K562 (cell line): ENCODE data around the gene CHMP1A. TPM values are rescaled to one million over a fixed set of nuclear protein-coding genes. Genes with fewer than 3 reads are reported as not detected.

Experiments used
- ATAC-seq: fragments of 200-7000 bp; cut with Tn5 transposase; 3 replicates; pipeline ENCODE4 v1.9.1; 2020; ENCODE audit warnings: moderate library complexity
- BruUV-seq: library from RNA; stranded (reverse); fragments of 400-500 nt; replicated peaks from 2 replicates; lab custom pipeline; 2021; lab: Mats Ljungman, UMichigan
- CTCF ChIA-PET: fragments of 300-600 bp; formaldehyde crosslinking; extraction: SDS; loops from one replicate; lab custom pipeline; 2021; ENCODE audit warnings: low intra/inter-chr PET ratio; lab: Yijun Ruan, JAX
- POLR2A ChIA-PET: fragments of 300-600, 350-650 bp; sonication (Branson Sonifier 250); formaldehyde crosslinking; extraction: SDS; loops from one replicate; lab custom pipeline; 2021; ENCODE audit warnings: antibody characterized with exemption, inconsistent platforms; lab: Yijun Ruan, JAX
- DNase-seq, 4 experiments: peaks; one replicate each; pipeline versions ENCODE4 v3.0.0 to v3.0.0-alpha.2; 2011 to 2018; ENCODE audit warnings: low spot score in 3 of 4, mixed read lengths in 3 of 4; ENCODE audit errors: extremely low read depth in 1 of 4
- FAIRE-seq: peaks from 2 replicates; lab custom pipeline; 2011; peaks lifted over from hg19 to GRCh38; lab: Jason Lieb, UNC
- H2AFZ ChIP-seq: 2 replicates; pipeline ENCODE4 v1.6.0; 2011; ENCODE audit warnings: low read depth, low read length, control low read depth, inconsistent platforms
- H3K27ac ChIP-seq: fragments of 200-600 bp; 3 replicates; pipeline ENCODE4 v1.8.0; 2011; ENCODE audit warnings: low read depth, mild to moderate bottlenecking, control low read depth, inconsistent platforms, low read length, moderate library complexity, mixed read lengths; ENCODE audit errors: extremely low read depth
- H3K27me3 ChIP-seq, 2 experiments: fragments of 300-600 bp in 1 of 2; 2 replicates in 1 of 2; 3 replicates in 1 of 2; pipeline versions ENCODE4 v1.6.0 to v1.8.0; 2011; ENCODE audit warnings: inconsistent platforms in 2 of 2, low read length in 2 of 2, mild to moderate bottlenecking in 1 of 2, mixed read lengths in 1 of 2, moderate library complexity in 1 of 2; ENCODE audit not compliant: control insufficient read depth in 2 of 2, insufficient read depth in 2 of 2
- H3K36me3 ChIP-seq: fragments of 300-600 bp; 3 replicates; pipeline ENCODE4 v1.8.0; 2011; ENCODE audit warnings: mild to moderate bottlenecking, low read length, inconsistent platforms; ENCODE audit not compliant: control insufficient read depth, insufficient read depth
- H3K4me1 ChIP-seq, 2 experiments: fragments of 200-600 bp in 1 of 2; replicated peaks in 1 of 2; 2 replicates in 1 of 2; 3 replicates in 1 of 2; pipeline versions ENCODE4 v1.5.1 to v1.8.0; 2011; ENCODE audit warnings: inconsistent platforms in 2 of 2, low read length in 2 of 2, mild to moderate bottlenecking in 1 of 2, mixed read lengths in 1 of 2, moderate library complexity in 1 of 2; ENCODE audit not compliant: control insufficient read depth in 2 of 2, insufficient read depth in 2 of 2
- H3K4me2 ChIP-seq: 2 replicates; pipeline ENCODE4 v1.6.1; 2011; ENCODE audit warnings: low read length, control low read depth, inconsistent platforms, mixed read lengths; ENCODE audit not compliant: insufficient read depth
- H3K4me3 ChIP-seq: fragments of 200-600 bp; sonication (generic), shearing (Covaris generic); 2 replicates; pipeline ENCODE4 v1.5.1; 2016; ENCODE audit warnings: control low read depth, inconsistent platforms
- H3K79me2 ChIP-seq: fragments of 200-600 bp; 3 replicates; pipeline ENCODE4 v1.8.0; 2011; ENCODE audit warnings: low read length, inconsistent platforms; ENCODE audit not compliant: control insufficient read depth, insufficient read depth
- H3K9ac ChIP-seq, 2 experiments: 2 replicates each; pipeline versions ENCODE4 v1.6.0 to v1.6.1; 2011; ENCODE audit warnings: low read depth in 2 of 2, low read length in 2 of 2, control low read depth in 1 of 2, inconsistent platforms in 1 of 2, mild to moderate bottlenecking in 1 of 2, mixed read lengths in 1 of 2; ENCODE audit not compliant: insufficient read depth in 1 of 2
- H3K9me1 ChIP-seq: one replicate; pipeline ENCODE4 v1.6.0; 2011; ENCODE audit warnings: inconsistent platforms, mild to moderate bottlenecking, low read length, moderate library complexity; ENCODE audit not compliant: control insufficient read depth, insufficient read depth
- H3K9me3 ChIP-seq: replicated peaks from 2 replicates; pipeline ENCODE4 v1.5.1; 2011; ENCODE audit warnings: low read depth, low read length, inconsistent platforms; ENCODE audit not compliant: control insufficient read depth, insufficient read depth
- H4K20me1 ChIP-seq: replicated peaks from 2 replicates; pipeline ENCODE4 v1.6.1; 2011; ENCODE audit warnings: low read length, inconsistent platforms, mixed read lengths; ENCODE audit not compliant: control insufficient read depth, insufficient read depth
- ATF2 ChIP-seq: sonication (generic); formaldehyde crosslinking; IDR thresholded peaks from 2 replicates; pipeline ENCODE4 v1.8.1; 2022; ENCODE audit warnings: missing genetic modification reagents
- BRCA1 ChIP-seq, 2 experiments: fragments of 450-650 bp in 1 of 2; sonication (generic) in 1 of 2; formaldehyde crosslinking in 1 of 2; IDR thresholded peaks; 2 replicates each; pipeline versions ENCODE4 v1.5.0 to v1.6.1; 2017 to 2020; ENCODE audit warnings: mild to moderate bottlenecking in 1 of 2, missing genetic modification reagents in 1 of 2
- GATAD2B ChIP-seq: fragments of 450-650 bp; IDR thresholded peaks from 2 replicates; pipeline ENCODE4 v1.6.1; 2017; ENCODE audit warnings: mild to moderate bottlenecking, borderline replicate concordance
- HINFP ChIP-seq: fragments of 450-650 bp; conservative IDR thresholded peaks from 2 replicates; pipeline ENCODE4 v1.6.1; 2016; ENCODE audit warnings: missing genetic modification characterization, low read depth, mild to moderate bottlenecking, control low read depth, missing compliant biosample characterization
- NR2C1 ChIP-seq, 2 experiments: fragments of 450-650 bp; IDR thresholded peaks; 2 replicates each; pipeline ENCODE4 v1.6.1; 2017; ENCODE audit warnings: mild to moderate bottlenecking in 2 of 2, antibody characterized with exemption in 1 of 2, inconsistent platforms in 1 of 2, missing compliant biosample characterization in 1 of 2, missing genetic modification characterization in 1 of 2
- POLR2H ChIP-seq: IDR thresholded peaks from 2 replicates; pipeline ENCODE4 v1.6.1; 2016; ENCODE audit warnings: missing genetic modification characterization, low read depth, mild to moderate bottlenecking, control low read depth, missing compliant biosample characterization, moderate library complexity
- RBBP5 ChIP-seq: fragments of 200-600 bp; sonication (generic); IDR thresholded peaks from 2 replicates; pipeline ENCODE4 v1.6.1; 2012; ENCODE audit warnings: borderline replicate concordance, mild to moderate bottlenecking, low read length, control low read depth, inconsistent platforms; ENCODE audit not compliant: insufficient read depth, poor library complexity, severe bottlenecking
- WGBS: fragments of 100-300 bp; shearing (Covaris generic); methylation state at CpG from one replicate; pipeline ENCODE4 v1.1.6; 2016; ENCODE audit warnings: low coverage, mixed read lengths; ENCODE audit not compliant: insufficient coverage; ENCODE audit errors: missing lambda C conversion rate; 5-methylcytosine and 5-hydroxymethylcytosine counted together
- in situ Hi-C: fragments of 300-500 bp; cut with MboI; formaldehyde crosslinking; loops from 4 replicates; pipeline ENCODE4 v1.15.0; 2018; ENCODE audit warnings: inconsistent platforms, mixed read lengths
- intact Hi-C: fragments of 100-400 bp; cut with micrococcal nuclease; formaldehyde crosslinking; loops from 2 replicates; pipeline ENCODE4 v1.14.2; 2022
- polyA plus RNA-seq, 8 experiments: library from polyadenylated mRNA; depleted of rRNA in 4 of 8; stranded (reverse) in 5 of 8; unstranded in 3 of 8; fragments of >200 nt; fragmentation: Nextera tagmentation in 2 of 8; fragmentation: Illumina TruSeq in 1 of 8; extraction: Ambion mirVana in 2 of 8; extraction: Trizol in 1 of 8; gene quantifications; 2 replicates each; pipeline versions ENCODE4 v1.2.1 to v1.2.3, GENCODE V29; 2011 to 2014; ENCODE audit warnings: inconsistent platforms in 1 of 8, missing spikeins in 1 of 8
- total RNA-seq, 7 experiments: library from RNA; depleted of rRNA in 6 of 7; stranded (reverse); fragments of >200 nt in 6 of 7; fragmentation: Illumina TruSeq in 2 of 7; extraction: Trizol in 2 of 7; gene quantifications; 2 replicates each; pipeline versions ENCODE4 v1.2.1 to v1.2.3, GENCODE V29; 2011 to 2021; ENCODE audit warnings: low replicate concordance in 1 of 7

CHMP1A gene
- total and polyA plus RNA-seq, 9 of the 15 experiments (the other 6 are each of a cell fraction or from before 2014, with no cell fraction given): 0.83 to 79.9 (median 45.2) TPM

- TF ChIP-seq NR2C1 (IDR thresholded peaks at IDR 0.05) (peak; percentile 67), NR2C1 (tag; IDR thresholded peaks at IDR 0.05) (peak; percentile 85)
These were observed at the start of gene CHMP1A, which contains the start of gene SPATA33 (continued) for GRCh38 chr16:89657442-89658220.

GRCh38 chr16:89706518-89707260 is 49.2 kb upstream of the CHMP1A start:
- Histone ChIP-seq H3K27ac (no peak overlapping the region), H3K79me2 (peaks cover under 1% of the 10 kb centered on the region; the same call in 2 of the 3 replicates), H3K27me3 (no peaks in the 10 kb centered on the region), H4K20me1 (no peaks in the 10 kb centered on the region), H3K9ac (peak overlapping the region in 1 of 2 experiments; percentile 85; a peak in 2 of 4 replicates), H3K4me3 (no peak overlapping the region), H3K9me1 (no peaks in the 10 kb centered on the region), H3K36me3 (no peaks in the 10 kb centered on the region), H2AFZ (peak overlapping the region; percentile 87), H3K4me1 (peaks cover 23 to 74% of the 10 kb centered on the region in 2 experiments; a peak in 4 of 5 replicates), H3K9me3 (no peaks in the 10 kb centered on the region), H3K4me2 (peak overlapping the region; percentile 71; the same call in 1 of the 2 replicates)
- no peak for DNase-seq
- no peak for FAIRE-seq
- ATAC-seq: no peak
- BruUV-seq: no TSS peak
- TF ChIP-seq BRCA1 (IDR thresholded peaks at IDR 0.05): no peak
- TF ChIP-seq BRCA1 (CRISPR knock-in tag; IDR thresholded peaks at IDR 0.05): 0 out of 2 replicates have a peak, but pooled peaks have one; percentile 21
- no peak for TF ChIP-seq HINFP (tag)
- TF ChIP-seq GATAD2B: no peak
- TF ChIP-seq POLR2H (tag): no peak
- no peak for TF ChIP-seq ATF2
- TF ChIP-seq RBBP5: peak; percentile 17
- CTCF ChIA-PET: interaction anchor here (0.7 to 1.3 kb wide), 2 partner anchors 87 to 155 kb away, joined by 5 to 9 read pairs; no protein-coding TSS in a partner anchor
- POLR2A ChIA-PET: interaction anchor here (0.7 to 4.5 kb wide), 13 partner anchors 10 to 266 kb away, joined by 3 to 45 read pairs (median 3); partner anchors contain the start of genes TCF25 and VPS9D1
- intact Hi-C loops (loop anchor here (1.0 to 5.0 kb wide), 3 partner anchors 46 to 155 kb away; no protein-coding TSS in a partner anchor), in situ Hi-C loops (no loop called here)
- 69% methylated on average over 13 of the region's 14 CpGs for WGBS
